Measurements from ENCODE around the gene RFX8. TPM values are rescaled to one million over a fixed set of nuclear protein-coding genes. Genes with fewer than 3 reads are reported as not detected.

The RFX8 gene
- polyA plus RNA-seq, 2 of the 4 experiments (the other 2 are of a cell fraction), result not detected

DNA sequence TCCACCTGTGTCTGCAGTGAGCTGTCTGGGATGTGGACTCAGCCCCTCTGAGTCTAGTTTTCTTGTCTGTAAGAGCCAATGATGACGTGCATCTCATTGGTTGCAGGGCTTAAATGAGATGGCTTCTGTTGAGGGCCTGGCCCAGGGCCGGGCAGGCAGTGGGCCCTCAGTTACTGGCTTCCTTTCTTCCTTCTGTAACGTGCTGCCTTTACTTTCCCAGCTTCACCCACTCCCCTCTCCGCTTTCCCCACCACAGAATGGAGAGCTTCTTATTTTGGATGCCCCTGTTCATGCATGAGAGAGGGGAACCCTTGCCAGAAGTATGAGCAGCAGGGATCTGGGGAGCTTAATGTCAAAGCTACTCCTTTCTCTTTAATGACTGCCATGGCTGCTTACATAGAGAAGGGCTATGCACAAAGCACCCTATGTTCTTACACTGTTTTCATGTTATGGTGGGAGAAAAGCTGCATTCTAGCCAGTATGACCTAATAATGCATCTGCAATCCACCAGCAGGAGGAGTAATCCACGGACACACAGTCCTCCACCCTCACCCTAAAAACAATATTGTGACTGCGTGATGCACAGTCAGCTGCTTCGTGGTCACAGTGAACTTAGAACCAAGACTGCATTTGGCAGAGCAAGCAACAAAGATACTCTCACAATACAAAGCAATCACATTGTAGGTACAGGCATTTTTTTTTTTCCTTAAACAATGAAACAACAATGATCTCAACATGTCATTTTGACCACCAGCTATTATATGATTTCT lies 124.8 kb downstream of the RFX8 start:
- Histone ChIP-seq H3K4me3 (no peak overlapping the region), H3K27ac (no peak overlapping the region), H3K9me3 (no peaks in the 10 kb centered on the region), H3K4me1 (no peaks in the 10 kb centered on the region), H3K4me2 (no peak overlapping the region)
- ChIA-PET POLR2A (interaction anchor here (0.8 to 1.3 kb wide), 2 partner anchors 8 to 38 kb away, joined by 3 read pairs; no protein-coding TSS in a partner anchor), CTCF (interaction anchor here (0.6 to 5.8 kb wide), 17 partner anchors 8 to 1099 kb away, joined by 3 to 50 read pairs (median 4); partner anchors contain the start of gene CREG2)
- WGBS (ENCODE audit: missing lambda C conversion rate), result 52% methylated on average over 7 of the region's 7 CpGs
- FAIRE-seq, result no peak
- no peak for TF ChIP-seq CEBPB (IDR thresholded peaks at IDR 0.05)
- peak; percentile 44; the same call in 1 of the 3 replicates for TF ChIP-seq SMC3 (IDR thresholded peaks at IDR 0.05)
- TF ChIP-seq RAD21 (conservative IDR thresholded peaks at IDR 0.05 in 1 of 2, IDR thresholded peaks at IDR 0.05 in 1 of 2), result peak in 1 of 2 experiments; percentile 37; a peak in 3 of 5 replicates
- TF ChIP-seq KDM5A (IDR thresholded peaks at IDR 0.05), result no peak
- TF ChIP-seq, protein P1, sequence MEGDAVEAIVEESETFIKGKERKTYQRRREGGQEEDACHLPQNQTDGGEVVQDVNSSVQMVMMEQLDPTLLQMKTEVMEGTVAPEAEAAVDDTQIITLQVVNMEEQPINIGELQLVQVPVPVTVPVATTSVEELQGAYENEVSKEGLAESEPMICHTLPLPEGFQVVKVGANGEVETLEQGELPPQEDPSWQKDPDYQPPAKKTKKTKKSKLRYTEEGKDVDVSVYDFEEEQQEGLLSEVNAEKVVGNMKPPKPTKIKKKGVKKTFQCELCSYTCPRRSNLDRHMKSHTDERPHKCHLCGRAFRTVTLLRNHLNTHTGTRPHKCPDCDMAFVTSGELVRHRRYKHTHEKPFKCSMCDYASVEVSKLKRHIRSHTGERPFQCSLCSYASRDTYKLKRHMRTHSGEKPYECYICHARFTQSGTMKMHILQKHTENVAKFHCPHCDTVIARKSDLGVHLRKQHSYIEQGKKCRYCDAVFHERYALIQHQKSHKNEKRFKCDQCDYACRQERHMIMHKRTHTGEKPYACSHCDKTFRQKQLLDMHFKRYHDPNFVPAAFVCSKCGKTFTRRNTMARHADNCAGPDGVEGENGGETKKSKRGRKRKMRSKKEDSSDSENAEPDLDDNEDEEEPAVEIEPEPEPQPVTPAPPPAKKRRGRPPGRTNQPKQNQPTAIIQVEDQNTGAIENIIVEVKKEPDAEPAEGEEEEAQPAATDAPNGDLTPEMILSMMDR (IDR thresholded peaks at IDR 0.05), result peak; percentile 31; the same call in 2 of the 3 replicates
- DNase-seq (ENCODE audit: low read depth in 1 of 2, low spot score in 1 of 2), result peak in 1 of 2 experiments; percentile 24
- ATAC-seq, result peak; percentile 79 to 85; a peak in 5 of 6 replicates

DNA sequence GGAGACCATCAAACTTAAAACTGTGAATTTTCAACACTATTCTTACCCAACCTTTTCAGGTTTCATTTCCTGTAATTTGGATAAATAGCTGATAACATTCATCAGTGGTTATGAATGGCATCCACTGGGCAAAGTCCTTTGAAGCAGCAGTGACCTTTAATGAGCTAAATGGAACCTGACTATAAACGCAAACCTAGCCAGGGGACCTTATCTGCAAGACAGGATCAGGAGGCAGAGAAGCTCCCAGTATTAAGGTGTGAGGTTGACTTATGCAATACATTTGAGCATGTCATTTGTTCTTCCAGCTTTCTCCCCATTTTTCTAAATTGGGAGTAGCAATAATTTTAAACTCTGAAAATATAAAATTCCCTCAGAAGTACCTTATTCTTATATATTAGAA lies 126.0 kb downstream of the RFX8 start:
- DNase-seq (ENCODE audit: low read depth in 1 of 2, low spot score in 1 of 2) (no peak), ATAC-seq (no peak), FAIRE-seq (no peak)
- Histone ChIP-seq H3K4me1 (no peaks in the 10 kb centered on the region), H3K4me2 (no peak overlapping the region), H3K27ac (no peak overlapping the region), H3K4me3 (no peak overlapping the region), H3K9me3 (no peaks in the 10 kb centered on the region)
- ChIA-PET POLR2A (interaction anchor here (0.6 kb wide), 1 partner anchor 40 kb away, joined by 3 read pairs; no protein-coding TSS in a partner anchor), CTCF (interaction anchor here (0.9 to 3.4 kb wide), 4 partner anchors 14 to 482 kb away, joined by 3 to 35 read pairs (median 5); partner anchors contain the start of gene CREG2)
- WGBS (ENCODE audit: missing lambda C conversion rate), result 91% methylated on average over 1 of the region's 1 CpG
- no peak for TF ChIP-seq ZNF302 (CRISPR knock-in tag; IDR thresholded peaks at IDR 0.05)
- TF ChIP-seq RNF2 (IDR thresholded peaks at IDR 0.05; ENCODE audit: borderline replicate concordance, low read depth), result no peak
- TF ChIP-seq HEYL (CRISPR knock-in tag; IDR thresholded peaks at IDR 0.05), result no peak
- TF ChIP-seq, protein P2, sequence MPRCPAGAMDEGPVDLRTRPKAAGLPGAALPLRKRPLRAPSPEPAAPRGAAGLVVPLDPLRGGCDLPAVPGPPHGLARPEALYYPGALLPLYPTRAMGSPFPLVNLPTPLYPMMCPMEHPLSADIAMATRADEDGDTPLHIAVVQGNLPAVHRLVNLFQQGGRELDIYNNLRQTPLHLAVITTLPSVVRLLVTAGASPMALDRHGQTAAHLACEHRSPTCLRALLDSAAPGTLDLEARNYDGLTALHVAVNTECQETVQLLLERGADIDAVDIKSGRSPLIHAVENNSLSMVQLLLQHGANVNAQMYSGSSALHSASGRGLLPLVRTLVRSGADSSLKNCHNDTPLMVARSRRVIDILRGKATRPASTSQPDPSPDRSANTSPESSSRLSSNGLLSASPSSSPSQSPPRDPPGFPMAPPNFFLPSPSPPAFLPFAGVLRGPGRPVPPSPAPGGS (IDR thresholded peaks at IDR 0.05), result no peak
- TF ChIP-seq, protein P3, sequence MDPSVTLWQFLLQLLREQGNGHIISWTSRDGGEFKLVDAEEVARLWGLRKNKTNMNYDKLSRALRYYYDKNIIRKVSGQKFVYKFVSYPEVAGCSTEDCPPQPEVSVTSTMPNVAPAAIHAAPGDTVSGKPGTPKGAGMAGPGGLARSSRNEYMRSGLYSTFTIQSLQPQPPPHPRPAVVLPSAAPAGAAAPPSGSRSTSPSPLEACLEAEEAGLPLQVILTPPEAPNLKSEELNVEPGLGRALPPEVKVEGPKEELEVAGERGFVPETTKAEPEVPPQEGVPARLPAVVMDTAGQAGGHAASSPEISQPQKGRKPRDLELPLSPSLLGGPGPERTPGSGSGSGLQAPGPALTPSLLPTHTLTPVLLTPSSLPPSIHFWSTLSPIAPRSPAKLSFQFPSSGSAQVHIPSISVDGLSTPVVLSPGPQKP (IDR thresholded peaks at IDR 0.05; ENCODE audit: low read depth, low read length), result no peak
- no peak for TF ChIP-seq NPAS2 (CRISPR knock-in tag; IDR thresholded peaks at IDR 0.05; ENCODE audit: borderline replicate concordance)
- no peak for TF ChIP-seq FOXS1 (CRISPR knock-in tag; IDR thresholded peaks at IDR 0.05)
- no peak for TF ChIP-seq CHD2 (IDR thresholded peaks at IDR 0.05; ENCODE audit: low read length, partially characterized antibody)
- TF ChIP-seq CBX8 (IDR thresholded peaks at IDR 0.05), result no peak
- TF ChIP-seq SMC3 (IDR thresholded peaks at IDR 0.05), result no peak
- TF ChIP-seq CEBPB (IDR thresholded peaks at IDR 0.05), result no peak
- no peak for TF ChIP-seq JUN (IDR thresholded peaks at IDR 0.05)
- no peak for TF ChIP-seq FOSB (CRISPR knock-in tag; IDR thresholded peaks at IDR 0.05)
- no peak for TF ChIP-seq EHF (CRISPR knock-in tag; IDR thresholded peaks at IDR 0.05)
- TF ChIP-seq ZSCAN20 (CRISPR knock-in tag; IDR thresholded peaks at IDR 0.05), result no peak
- no peak for TF ChIP-seq RFX5 (IDR thresholded peaks at IDR 0.05)
- TF ChIP-seq MAZ (IDR thresholded peaks at IDR 0.05; ENCODE audit: borderline replicate concordance, low read depth, low read length), result no peak
- no peak for TF ChIP-seq POLR2AphosphoS2 (conservative IDR thresholded peaks at IDR 0.05; ENCODE audit: low read length)

Other genes with a start within 250 kb of the RFX8 start
- 76.7 and 99.1 TPM in 2 replicates for gene CNOT11, start 222.2 kb downstream of the RFX8 start, polyA plus RNA-seq (2011; rRNA removed)
- gene CNOT11, start 222.2 kb downstream of the RFX8 start, polyA plus RNA-seq (2017; fragmentation: RNase III; extraction: RNeasy Plus Mini Kit Qiagen cat#74134 plus additional on column Dnase treatment), result 35.4 to 35.8 TPM (median 35.5 TPM) in 3 replicates
- 28.2 and 34.8 TPM in 2 replicates for gene RNF149, start 166.4 kb downstream of the RFX8 start, polyA plus RNA-seq (2011; rRNA removed)
- 27.0 to 29.2 TPM (median 28.8 TPM) in 3 replicates for gene RNF149, start 166.4 kb downstream of the RFX8 start, polyA plus RNA-seq (2017; fragmentation: RNase III; extraction: RNeasy Plus Mini Kit Qiagen cat#74134 plus additional on column Dnase treatment)
- 1.5 and 2.4 TPM in 2 replicates for gene CREG2, start 87.6 kb downstream of the RFX8 start, polyA plus RNA-seq (2011; rRNA removed)
- 1.3 to 1.6 TPM (median 1.6 TPM) in 3 replicates for gene CREG2, start 87.6 kb downstream of the RFX8 start, polyA plus RNA-seq (2017; fragmentation: RNase III; extraction: RNeasy Plus Mini Kit Qiagen cat#74134 plus additional on column Dnase treatment)
- gene MAP4K4, start 222.6 kb upstream of the RFX8 start, polyA plus RNA-seq (2011; rRNA removed), result 82.2 and 91.4 TPM in 2 replicates
- 60.8 to 69.6 TPM (median 61.9 TPM) in 3 replicates for gene MAP4K4, start 222.6 kb upstream of the RFX8 start, polyA plus RNA-seq (2017; fragmentation: RNase III; extraction: RNeasy Plus Mini Kit Qiagen cat#74134 plus additional on column Dnase treatment)